Panc1 (cell line): ENCODE measurements around the gene GPR137. TPM values are rescaled to one million over a fixed set of nuclear protein-coding genes. Genes with fewer than 3 reads are reported as not detected.

Source experiments
- ATAC-seq: fragments of 200-7000 bp; cut with Tn5 transposase; 2 replicates; pipeline ENCODE4 v1.9.1; 2020; ENCODE audit warnings: mild to moderate bottlenecking, moderate library complexity
- BruUV-seq: library from RNA; stranded (reverse); fragments of 400-500 nt; replicated peaks from 2 replicates; lab custom pipeline; 2021; lab: Mats Ljungman, UMichigan
- CTCF ChIA-PET: fragments of 300-600 bp; sonication (Branson Sonifier 250); formaldehyde crosslinking; loops from one replicate; lab custom pipeline; 2022; ENCODE audit warnings: antibody characterized with exemption; lab: Charles Lee
- POLR2A ChIA-PET: fragments of 300-600 bp; sonication (Branson Sonifier 250); formaldehyde crosslinking; loops from one replicate; lab custom pipeline; 2022; ENCODE audit warnings: antibody characterized with exemption; lab: Charles Lee
- DNase-seq: peaks from one replicate; pipeline ENCODE4 v3.0.0-alpha.2; 2010; ENCODE audit warnings: low read depth, low spot score
- H3K27ac ChIP-seq: 2 replicates; pipeline ENCODE4 v1.5.1; 2011; ENCODE audit warnings: mild to moderate bottlenecking, low read length, inconsistent platforms
- H3K27me3 ChIP-seq: fragments of 200-500 bp; sonication (Bioruptor generic); 2 replicates; pipeline ENCODE4 v1.6.0; 2014; ENCODE audit warnings: low read length, inconsistent platforms; ENCODE audit not compliant: control insufficient read depth, insufficient read depth
- H3K36me3 ChIP-seq: fragments of 200-500 bp; sonication (Bioruptor generic); 2 replicates; pipeline ENCODE4 v1.5.1; 2014; ENCODE audit warnings: inconsistent platforms, mild to moderate bottlenecking, low read length, moderate library complexity; ENCODE audit not compliant: control insufficient read depth, insufficient read depth
- H3K4me1 ChIP-seq: 2 replicates; pipeline ENCODE4 v1.5.1; 2011; ENCODE audit warnings: inconsistent platforms, mild to moderate bottlenecking, low read length, moderate library complexity; ENCODE audit not compliant: control insufficient read depth, insufficient read depth
- H3K4me3 ChIP-seq, 2 experiments: 2 replicates each; pipeline ENCODE4 v1.5.1; 2011 to 2012; ENCODE audit warnings: low read depth in 2 of 2, low read length in 2 of 2, mild to moderate bottlenecking in 2 of 2, inconsistent platforms in 1 of 2, moderate library complexity in 1 of 2
- H3K9me3 ChIP-seq: fragments of 200-500 bp; sonication (Bioruptor generic); 2 replicates; pipeline ENCODE4 v1.5.1; 2014; ENCODE audit warnings: low read depth, mild to moderate bottlenecking, inconsistent platforms, low read length, moderate library complexity; ENCODE audit not compliant: control insufficient read depth, insufficient read depth
- POLR2AphosphoS5 ChIP-seq: IDR thresholded peaks from 2 replicates; pipeline ENCODE4 v1.6.1; 2012; ENCODE audit warnings: mild to moderate bottlenecking, low read depth, low read length, moderate library complexity
- SIN3A ChIP-seq: IDR thresholded peaks from 2 replicates; pipeline ENCODE4 v1.6.1; 2012; ENCODE audit warnings: low read depth, mild to moderate bottlenecking, low read length, moderate library complexity, borderline replicate concordance; ENCODE audit not compliant: insufficient read depth
- TCF7L2 ChIP-seq: IDR thresholded peaks from 2 replicates; pipeline ENCODE4 v1.6.1; 2011; ENCODE audit warnings: mild to moderate bottlenecking, low read depth, low read length, inconsistent platforms
- in situ Hi-C: cut with HindIII; loops from 2 replicates; pipeline ENCODE4 v1.10.0; 2016; ENCODE audit warnings: low sequenced_read_pairs, low pct_unique_long_range_greater_than_20kb
- intact Hi-C: fragments of 100-400 bp; cut with micrococcal nuclease; formaldehyde crosslinking; loops from one replicate; pipeline ENCODE4 v1.10.0; 2022; ENCODE audit not compliant: unreplicated experiment
- total RNA-seq: library from RNA; stranded (reverse); gene quantifications from one replicate; pipeline ENCODE4 v1.2.1, GENCODE V29; 2021; ENCODE audit not compliant: unreplicated experiment
- TF ChIP-seq, protein P1 (sequence below): fragments of 450-650 bp; IDR thresholded peaks from 2 replicates; pipeline ENCODE4 v1.5.1; 2017; ENCODE audit warnings: mild to moderate bottlenecking
- TF ChIP-seq, protein P2 (sequence below), 2 experiments: IDR thresholded peaks; 2 replicates each; pipeline ENCODE4 v1.6.1; 2011 to 2012; ENCODE audit warnings: low read depth in 2 of 2, control low read depth in 1 of 2, low read length in 1 of 2, mild to moderate bottlenecking in 1 of 2, moderate library complexity in 1 of 2; ENCODE audit not compliant: insufficient read depth in 1 of 2

Gene GPR137
- total RNA-seq, 1 experiment from 2014 or later, result 183 TPM

DNA sequence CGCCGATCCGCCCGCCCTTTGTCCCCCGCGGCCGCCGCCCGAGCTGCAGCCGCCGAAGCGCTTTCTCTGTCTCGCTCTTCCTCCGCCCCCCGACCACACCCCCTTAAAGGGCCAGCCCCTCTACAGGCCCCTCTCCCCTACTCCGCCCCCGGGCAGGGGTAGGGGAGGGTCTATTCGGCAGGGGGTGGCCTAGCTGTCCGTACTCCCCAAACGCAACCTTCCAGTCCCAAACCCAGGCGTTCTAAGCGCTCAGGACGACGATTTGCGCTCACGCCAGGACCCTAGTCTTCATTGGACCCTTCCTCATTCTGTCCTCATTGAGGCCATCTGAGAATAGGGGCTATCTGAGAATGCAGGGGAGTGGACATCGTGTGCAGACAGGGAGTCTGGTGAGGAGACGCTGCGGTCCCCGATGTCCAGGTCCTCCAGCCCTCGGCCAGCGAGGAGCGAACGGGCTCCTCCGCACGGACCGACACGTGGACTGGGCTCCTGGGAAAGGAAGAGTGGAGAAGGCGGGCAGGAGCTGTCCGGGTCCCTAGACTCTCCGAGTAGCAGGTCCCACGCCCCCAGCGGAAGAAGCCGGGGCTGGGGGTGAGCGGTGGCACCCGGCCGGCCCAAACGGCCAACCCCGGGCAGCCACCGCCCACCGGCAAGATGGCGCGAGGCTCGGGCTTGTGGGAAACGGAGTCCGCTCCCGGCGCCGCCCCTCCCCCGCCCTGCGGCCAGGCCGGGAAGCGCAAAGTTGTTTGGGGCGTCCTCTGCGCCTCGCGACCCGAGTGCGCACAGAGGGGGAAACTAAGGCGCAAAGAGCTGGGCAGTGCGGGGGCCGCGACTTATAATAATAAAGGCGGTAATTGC is 38.5 kb upstream of the GPR137 start, which contains the start of gene PPP1R14B:
PPP1R14B (minus strand) TSS at position 73 of the 858 bp plus-strand sequence. CDS start 270 bp downstream, outside the sequence.
- ATAC-seq, result peak; percentile 67
- Histone ChIP-seq H3K27ac (peak within 1 kb of the TSS; percentile 99), H3K36me3 (peaks cover 7% of the 10 kb centered on the region; the same call in 1 of the 2 replicates), H3K9me3 (no peaks in the 10 kb centered on the region), H3K27me3 (no peaks in the 10 kb centered on the region), H3K4me3 (peak within 1 kb of the TSS; percentile 85 to 95), H3K4me1 (peaks cover 54% of the 10 kb centered on the region)
- BruUV-seq, result no TSS peak
- TF ChIP-seq POLR2AphosphoS5, result peak; percentile 62; the same call in 1 of the 2 replicates
- peak; percentile 63; the same call in 1 of the 2 replicates for TF ChIP-seq SIN3A
- TF ChIP-seq, protein P1, sequence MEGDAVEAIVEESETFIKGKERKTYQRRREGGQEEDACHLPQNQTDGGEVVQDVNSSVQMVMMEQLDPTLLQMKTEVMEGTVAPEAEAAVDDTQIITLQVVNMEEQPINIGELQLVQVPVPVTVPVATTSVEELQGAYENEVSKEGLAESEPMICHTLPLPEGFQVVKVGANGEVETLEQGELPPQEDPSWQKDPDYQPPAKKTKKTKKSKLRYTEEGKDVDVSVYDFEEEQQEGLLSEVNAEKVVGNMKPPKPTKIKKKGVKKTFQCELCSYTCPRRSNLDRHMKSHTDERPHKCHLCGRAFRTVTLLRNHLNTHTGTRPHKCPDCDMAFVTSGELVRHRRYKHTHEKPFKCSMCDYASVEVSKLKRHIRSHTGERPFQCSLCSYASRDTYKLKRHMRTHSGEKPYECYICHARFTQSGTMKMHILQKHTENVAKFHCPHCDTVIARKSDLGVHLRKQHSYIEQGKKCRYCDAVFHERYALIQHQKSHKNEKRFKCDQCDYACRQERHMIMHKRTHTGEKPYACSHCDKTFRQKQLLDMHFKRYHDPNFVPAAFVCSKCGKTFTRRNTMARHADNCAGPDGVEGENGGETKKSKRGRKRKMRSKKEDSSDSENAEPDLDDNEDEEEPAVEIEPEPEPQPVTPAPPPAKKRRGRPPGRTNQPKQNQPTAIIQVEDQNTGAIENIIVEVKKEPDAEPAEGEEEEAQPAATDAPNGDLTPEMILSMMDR, result no peak
- POLR2A ChIA-PET, result no interaction called here
- CTCF ChIA-PET, result no interaction called here
- no peak for DNase-seq
- in situ Hi-C loops, result no loop called here
- intact Hi-C loops, result loop anchor here (10.0 kb wide), 1 partner anchor 58 kb away; the partner anchor contains the start of genes CATSPERZ and ESRRA

DNA sequence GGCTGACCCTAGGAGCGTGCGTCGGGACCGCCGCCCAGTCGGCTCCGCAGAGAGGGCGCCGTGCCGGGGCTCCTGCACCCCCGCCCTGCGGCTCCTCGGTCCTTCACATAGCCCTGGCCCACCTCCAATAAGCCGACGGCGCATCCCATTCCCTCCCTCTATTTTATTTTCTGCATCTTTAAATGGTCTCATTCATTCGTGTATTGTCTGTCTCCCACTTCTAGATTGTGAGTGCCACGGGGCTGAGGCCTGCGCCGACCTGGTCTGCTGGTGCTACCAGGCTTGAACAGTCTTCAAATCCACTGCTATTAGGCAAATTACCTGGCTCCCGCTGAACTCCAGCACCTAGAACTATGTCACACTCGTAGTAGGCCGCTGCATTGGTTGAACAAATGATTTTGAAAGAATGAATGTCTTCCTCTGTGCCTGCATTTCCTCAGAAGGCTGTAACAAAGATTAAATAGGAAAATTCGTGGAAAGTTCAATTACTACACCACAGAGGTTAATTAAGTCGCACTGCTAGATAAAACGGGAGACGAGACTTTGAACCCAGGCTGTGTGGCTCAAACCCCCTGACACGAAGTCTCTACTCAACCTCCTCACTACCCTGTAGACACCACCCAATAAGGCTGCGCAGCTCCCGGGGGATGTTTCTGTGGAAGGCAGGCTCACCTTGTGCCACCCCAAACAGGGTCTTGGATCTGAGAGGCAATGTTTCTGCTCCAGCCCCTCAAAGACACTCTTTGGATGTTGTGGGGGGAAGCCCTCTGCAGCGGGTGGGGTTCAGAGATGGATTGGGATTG is 37.7 kb upstream of the GPR137 start:
- in situ Hi-C loops, result no loop called here
- H3K4me1 ChIP-seq, result peaks cover 55% of the 10 kb centered on the region
- no peak for ATAC-seq

More for the DNA sequence above, 37.7 kb upstream of the GPR137 start:
- peaks cover 7% of the 10 kb centered on the region; the same call in 1 of the 2 replicates for H3K36me3 ChIP-seq
- no peak for DNase-seq
- no TSS peak for BruUV-seq
- CTCF ChIA-PET, result interaction anchor here (0.6 kb wide), 1 partner anchor 40 kb away, joined by 5 read pairs; no protein-coding TSS in a partner anchor
- H3K27ac ChIP-seq, result peak overlapping the region; percentile 99
- H3K27me3 ChIP-seq, result no peaks in the 10 kb centered on the region
- H3K9me3 ChIP-seq, result no peaks in the 10 kb centered on the region
- TF ChIP-seq POLR2AphosphoS5 (no peak), TCF7L2 (no peak), SIN3A (no peak)
- TF ChIP-seq, protein P1, result no peak
- TF ChIP-seq, protein P2, sequence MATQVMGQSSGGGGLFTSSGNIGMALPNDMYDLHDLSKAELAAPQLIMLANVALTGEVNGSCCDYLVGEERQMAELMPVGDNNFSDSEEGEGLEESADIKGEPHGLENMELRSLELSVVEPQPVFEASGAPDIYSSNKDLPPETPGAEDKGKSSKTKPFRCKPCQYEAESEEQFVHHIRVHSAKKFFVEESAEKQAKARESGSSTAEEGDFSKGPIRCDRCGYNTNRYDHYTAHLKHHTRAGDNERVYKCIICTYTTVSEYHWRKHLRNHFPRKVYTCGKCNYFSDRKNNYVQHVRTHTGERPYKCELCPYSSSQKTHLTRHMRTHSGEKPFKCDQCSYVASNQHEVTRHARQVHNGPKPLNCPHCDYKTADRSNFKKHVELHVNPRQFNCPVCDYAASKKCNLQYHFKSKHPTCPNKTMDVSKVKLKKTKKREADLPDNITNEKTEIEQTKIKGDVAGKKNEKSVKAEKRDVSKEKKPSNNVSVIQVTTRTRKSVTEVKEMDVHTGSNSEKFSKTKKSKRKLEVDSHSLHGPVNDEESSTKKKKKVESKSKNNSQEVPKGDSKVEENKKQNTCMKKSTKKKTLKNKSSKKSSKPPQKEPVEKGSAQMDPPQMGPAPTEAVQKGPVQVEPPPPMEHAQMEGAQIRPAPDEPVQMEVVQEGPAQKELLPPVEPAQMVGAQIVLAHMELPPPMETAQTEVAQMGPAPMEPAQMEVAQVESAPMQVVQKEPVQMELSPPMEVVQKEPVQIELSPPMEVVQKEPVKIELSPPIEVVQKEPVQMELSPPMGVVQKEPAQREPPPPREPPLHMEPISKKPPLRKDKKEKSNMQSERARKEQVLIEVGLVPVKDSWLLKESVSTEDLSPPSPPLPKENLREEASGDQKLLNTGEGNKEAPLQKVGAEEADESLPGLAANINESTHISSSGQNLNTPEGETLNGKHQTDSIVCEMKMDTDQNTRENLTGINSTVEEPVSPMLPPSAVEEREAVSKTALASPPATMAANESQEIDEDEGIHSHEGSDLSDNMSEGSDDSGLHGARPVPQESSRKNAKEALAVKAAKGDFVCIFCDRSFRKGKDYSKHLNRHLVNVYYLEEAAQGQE (IDR thresholded peaks at IDR 0.05; ENCODE audit: insufficient read depth in 1 of 2, low read depth in 2 of 2, low read length in 1 of 2), result no peak
- intact Hi-C loops, result loop anchor here (10.0 kb wide), 1 partner anchor 57 kb away; the partner anchor contains the start of genes CATSPERZ and ESRRA
- POLR2A ChIA-PET, result no interaction called here
- H3K4me3 ChIP-seq, result peak overlapping the region; percentile 85 to 94
